RKO (cell line): Measurements from ENCODE around the gene KCNMA1.

Experiments used
- DNase-seq: peaks from one replicate; pipeline ENCODE4 v3.0.0-alpha.2; 2016; ENCODE audit warnings: low spot score

The KCNMA1 gene

DNA sequence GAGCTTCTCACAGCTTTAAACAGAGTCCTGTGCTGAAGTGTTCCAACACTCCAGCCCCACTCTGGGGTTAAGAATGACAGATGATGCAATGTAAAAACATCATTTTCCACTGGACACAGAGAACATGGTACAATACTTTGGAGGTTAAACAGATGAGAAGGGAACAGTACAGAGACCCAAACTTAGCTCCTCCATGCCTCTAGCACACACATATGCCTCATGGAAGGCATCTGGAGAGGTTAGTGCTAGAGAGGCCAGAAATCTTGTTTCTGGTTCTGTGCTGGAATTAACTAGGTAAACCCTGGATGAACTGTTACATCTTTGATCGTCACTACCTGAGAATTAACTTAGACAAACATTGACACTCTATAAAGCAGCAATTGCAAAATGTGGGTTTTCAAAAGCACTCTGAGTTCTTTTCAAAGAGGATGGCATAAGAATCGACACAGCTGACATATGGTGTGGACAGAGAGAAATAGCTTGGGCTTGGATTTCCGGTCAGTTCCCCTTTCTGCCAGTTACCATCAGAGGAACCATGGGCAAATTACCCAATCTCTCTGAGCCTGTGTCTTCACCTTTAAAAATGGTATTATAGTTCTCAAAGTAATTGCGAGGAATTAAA is 81.9 kb downstream of the KCNMA1 start:
- no peak for DNase-seq

DNA sequence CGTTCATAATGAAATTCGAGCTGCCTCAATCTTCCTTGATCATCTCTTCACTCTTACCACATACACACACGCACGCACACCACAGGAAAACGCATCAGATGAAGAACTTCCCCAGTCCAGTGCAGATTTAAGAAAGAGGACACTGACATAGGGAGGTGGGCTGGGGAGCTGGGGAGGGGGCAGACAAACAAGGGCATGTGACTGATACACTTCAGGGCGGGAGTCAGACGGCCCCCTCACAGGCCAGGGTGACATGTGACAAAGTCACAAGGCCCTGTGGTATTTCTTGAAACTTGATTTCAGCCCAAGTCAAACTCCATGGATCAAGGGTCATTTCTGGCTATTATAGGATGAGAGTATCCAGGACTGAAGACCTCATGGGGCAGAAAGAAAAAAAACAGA is 82.6 kb downstream of the KCNMA1 start:
- no peak for DNase-seq

DNA sequence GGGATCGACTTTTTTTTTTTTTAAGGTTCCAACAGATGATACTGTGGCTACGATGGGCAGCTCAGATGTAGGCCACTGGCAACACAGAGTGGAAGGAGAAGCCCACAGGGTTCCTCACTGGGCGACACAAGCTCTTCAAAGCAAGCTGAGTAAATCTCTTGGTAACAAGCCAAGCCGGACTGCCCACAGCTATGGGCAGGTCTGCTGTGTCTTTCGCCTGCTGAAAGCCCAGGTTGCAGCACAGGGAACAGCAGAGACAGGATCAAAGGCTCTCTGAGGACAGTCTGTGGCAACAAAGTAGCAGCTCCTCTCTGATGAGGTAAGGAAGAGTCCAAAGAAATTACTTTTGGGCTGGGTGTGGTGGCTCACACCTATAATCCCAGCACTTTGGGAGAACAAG is 83.6 kb downstream of the KCNMA1 start:
- no peak for DNase-seq

DNA sequence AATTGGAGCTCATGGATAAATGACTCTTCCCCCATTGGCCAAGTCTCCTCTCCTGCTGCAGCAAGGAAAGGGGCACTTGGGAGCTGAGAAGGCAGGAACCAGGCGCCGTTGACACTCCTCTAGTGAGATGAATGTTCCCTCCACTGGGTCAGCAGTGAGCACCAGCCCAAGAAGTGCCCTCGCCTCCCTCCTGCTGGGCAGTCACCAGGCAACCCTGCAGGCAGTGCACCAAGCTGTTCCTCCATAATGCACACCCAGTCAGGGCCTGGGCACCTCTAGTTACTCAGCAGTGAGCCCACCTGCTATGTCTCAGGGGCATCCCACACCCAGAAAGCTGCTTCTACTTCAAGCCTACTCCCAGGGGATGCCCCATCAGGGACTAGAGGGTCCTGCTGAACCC is 84.3 kb downstream of the KCNMA1 start:
- no peak for DNase-seq

DNA sequence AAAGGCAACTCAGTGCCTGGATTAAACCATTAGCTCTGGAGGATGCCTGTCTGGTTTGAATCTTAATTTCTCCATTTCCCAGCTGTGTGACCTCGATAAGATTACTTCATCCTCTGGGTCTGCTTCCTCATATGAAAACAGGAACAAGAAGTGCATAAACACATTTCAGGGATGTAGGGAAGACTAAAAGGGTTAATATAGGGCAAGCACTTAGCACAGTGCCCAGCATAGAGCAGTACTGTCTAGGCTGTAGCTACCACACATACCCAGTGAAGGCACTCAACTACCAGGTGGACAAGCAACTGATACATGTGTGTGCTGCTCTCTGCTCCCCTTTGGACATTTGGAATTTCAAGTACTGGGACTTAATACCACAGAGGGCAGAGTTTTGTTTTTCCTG is 85.4 kb downstream of the KCNMA1 start:
- DNase-seq, result no peak

DNA sequence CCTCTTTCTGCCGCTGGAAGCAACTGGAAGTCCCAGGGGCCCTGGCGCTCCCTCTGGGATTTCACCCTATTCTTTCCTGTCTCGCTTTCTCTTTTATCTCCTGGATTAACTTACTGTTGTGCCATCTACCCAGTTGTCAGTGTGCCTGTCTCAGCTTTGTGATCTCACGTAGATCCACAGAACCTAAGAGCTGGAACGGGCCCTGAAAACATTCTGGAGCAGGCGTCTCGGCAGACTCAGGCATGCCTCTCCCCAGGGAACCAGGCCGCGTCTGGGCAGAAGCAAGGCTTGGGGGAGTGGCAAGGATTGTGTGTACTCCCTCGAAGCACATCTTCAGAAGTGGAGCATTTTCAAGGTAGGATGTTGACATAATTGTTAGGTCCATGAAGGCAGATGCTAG is 87.2 kb downstream of the KCNMA1 start:
- DNase-seq, result no peak

DNA sequence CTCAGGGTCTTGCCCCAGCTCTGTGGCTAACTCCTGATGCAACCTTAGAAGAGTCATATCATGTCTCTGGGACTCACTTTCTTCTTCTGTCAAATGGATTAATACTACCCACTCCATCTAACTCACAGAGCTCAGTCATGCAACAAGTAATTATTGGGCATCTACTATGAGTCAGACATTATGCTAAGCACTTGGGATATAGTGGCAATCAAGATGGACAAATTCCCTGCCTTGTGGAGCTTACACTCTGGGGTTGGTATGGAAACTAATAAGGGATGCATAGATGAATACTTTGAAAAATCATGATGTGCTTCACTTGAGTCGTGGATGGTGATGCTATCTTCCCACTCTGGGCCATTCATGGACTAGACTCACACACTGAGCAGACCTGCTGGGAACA is 88.9 kb downstream of the KCNMA1 start:
- DNase-seq, result no peak

DNA sequence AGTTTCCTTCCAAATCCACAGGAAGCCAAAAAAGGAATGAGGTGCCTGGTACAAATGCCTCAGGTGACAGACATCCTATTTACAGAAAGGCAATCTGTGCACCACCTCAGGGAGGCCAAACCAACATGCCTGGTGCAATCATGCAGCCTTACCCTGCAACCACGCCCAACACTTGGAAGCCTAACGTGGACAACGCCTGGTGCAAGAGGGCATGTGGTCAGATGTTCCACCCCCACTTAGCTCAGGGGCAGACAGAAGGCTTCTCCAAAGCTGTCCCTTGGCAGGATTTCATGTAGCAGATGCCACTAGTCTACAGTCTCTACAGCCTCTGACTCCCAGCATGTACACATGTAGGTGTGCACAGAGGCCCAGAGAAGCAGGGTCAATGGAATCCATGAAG is 89.5 kb downstream of the KCNMA1 start:
- DNase-seq, result no peak

DNA sequence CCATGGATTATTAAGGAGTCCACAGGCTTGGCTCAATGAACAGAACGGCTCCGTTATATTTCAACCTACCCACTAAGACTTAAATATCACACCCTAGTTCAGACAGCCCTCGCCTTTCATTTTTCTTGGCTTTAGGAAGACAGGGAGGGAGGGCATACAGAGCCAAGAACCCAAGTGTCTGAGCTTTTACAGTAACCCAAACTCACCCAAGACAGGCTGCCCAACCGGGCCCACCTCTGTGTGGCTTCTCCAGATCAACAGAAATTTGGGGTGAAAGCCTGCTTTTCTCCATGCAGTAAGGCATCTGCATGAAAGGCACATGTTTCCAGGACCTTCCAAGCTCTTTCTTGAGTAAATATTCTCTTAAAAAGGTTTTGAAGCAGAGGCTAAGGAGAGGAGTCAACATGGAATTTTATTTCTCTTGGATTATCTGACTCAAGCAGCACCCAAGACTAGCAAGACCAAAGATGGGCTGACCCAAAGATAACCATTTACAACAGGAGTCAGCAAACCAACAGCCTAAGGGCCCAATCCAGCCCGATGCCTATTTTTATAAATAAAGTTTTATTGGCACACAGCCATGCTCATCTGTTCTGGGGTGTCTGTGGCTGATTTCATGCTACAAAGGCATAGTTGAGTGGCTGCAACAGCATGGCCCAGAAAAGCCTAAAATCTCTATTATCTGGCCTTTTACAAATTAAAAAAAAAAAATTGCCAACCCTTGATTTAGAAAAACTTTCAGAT is 90.1 kb downstream of the KCNMA1 start:
- DNase-seq, result no peak

DNA sequence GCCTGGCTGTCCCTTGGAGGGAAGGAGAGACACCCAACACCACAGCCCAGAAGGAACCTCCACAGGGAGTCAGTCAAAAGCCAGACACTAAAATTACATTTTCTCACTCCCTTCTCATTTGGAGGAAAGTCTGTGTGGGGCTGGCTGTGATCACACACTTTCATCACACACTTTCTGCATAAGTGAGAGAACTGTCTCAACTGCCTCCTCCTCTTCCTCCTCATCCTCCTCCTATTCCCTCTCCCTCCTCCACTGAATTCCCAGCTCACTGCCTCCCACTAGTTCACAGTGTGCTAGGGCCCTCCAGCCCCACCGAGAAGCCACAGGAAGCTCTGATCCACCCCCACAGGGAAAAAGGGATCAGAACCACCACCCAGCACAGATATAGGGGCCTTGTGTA is 91.6 kb downstream of the KCNMA1 start:
- DNase-seq, result no peak

DNA sequence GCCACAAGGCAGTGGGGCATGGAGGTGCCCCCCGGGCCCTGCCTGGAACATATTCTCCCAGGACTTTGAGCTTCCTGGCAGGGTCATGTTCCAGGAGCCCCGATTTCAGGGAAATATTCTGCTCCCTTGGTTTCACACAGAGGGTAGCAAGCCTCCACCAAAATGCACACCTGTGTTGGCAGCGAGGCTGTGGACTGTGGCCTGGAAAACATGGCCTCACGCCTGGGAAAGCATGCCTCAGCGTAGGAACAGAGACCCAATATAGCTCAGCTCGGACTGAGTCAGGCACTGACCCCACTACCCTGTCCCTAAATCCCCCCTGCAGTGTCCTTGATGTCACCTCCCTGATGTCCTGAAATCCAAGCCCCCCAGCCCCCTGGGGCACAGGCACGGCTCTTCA is 92.0 kb downstream of the KCNMA1 start:
- DNase-seq, result no peak

DNA sequence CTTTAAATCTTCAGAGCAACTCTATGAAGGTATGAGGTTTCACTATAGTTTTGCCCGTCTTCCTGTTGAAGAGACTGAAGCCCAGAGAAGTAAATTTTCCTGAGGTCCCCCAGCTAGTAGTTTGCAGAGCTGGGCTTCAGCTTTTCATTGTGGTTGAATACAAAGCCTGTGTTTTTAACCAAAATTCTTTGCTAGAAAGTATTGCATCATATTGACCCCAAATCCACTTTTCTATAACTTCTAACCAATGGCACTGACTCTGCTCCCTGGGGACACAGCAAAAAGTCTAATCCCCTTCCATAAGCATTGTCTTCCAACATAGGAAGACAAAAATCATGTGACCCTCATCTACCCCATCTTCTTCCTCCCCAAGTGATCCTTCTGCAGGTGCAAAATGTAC is 93.0 kb downstream of the KCNMA1 start:
- no peak for DNase-seq

DNA sequence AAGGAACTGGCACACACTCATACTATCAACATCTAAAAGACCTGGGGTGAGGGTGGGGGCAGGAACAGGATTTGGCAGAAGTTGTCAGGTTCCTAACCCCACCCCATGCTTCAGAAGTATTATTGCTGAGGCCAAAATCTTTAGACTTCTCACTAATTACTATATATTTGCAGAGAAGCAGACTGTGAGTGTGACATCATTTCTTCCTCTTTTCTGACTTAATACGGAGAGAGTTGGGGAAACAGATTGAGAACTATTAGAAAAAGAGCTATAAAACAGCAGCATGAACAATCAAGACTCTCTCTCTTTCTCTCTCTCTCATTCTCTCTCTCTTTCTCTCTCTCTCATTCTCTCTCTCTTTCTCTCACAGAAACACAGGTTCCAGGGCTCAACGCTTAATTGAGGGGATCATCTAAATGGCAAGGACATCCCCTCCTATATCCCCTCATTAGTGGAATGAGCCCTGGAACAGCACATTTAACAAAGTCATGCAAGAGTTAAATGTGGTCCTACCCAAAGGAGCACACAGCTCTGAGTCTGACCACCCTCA is 94.8 kb downstream of the KCNMA1 start:
- no peak for DNase-seq

DNA sequence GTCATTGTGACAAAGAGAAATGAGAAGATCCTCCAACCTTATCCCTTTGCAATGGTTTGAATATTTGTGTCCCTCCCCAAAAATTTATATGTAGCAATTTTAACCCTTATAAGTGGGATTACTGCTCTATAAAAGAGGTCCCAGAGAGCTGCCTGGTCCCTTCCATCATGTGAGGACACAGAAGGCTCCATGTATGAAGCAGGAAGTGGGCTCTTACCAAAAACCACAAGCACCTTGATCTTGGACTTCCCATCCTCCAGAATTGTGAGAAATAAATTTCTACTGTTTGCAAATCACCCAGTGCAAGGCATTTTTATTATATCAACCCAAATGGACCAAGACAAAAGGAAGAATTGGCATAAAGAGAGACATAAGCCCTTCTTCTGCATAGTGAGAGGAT is 95.7 kb downstream of the KCNMA1 start:
- DNase-seq, result no peak

DNA sequence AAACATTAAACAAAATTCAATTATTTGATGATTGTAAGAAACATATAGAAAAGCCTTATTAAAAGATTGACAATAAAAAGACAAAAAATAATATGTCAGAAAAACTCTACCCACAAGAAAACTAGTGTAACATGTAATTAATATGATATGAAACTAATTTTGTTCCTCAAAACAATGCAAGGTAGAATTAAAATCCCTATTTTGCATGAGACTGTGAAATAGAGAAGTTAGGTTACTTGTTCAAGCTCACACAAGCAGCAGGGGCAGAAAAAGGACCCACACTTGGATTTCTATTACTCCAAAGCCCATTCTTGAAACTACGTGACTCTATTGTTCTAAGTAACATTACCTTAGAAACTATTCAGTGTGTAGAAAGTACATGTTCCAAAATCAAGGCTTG is 96.4 kb downstream of the KCNMA1 start:
- no peak for DNase-seq

DNA sequence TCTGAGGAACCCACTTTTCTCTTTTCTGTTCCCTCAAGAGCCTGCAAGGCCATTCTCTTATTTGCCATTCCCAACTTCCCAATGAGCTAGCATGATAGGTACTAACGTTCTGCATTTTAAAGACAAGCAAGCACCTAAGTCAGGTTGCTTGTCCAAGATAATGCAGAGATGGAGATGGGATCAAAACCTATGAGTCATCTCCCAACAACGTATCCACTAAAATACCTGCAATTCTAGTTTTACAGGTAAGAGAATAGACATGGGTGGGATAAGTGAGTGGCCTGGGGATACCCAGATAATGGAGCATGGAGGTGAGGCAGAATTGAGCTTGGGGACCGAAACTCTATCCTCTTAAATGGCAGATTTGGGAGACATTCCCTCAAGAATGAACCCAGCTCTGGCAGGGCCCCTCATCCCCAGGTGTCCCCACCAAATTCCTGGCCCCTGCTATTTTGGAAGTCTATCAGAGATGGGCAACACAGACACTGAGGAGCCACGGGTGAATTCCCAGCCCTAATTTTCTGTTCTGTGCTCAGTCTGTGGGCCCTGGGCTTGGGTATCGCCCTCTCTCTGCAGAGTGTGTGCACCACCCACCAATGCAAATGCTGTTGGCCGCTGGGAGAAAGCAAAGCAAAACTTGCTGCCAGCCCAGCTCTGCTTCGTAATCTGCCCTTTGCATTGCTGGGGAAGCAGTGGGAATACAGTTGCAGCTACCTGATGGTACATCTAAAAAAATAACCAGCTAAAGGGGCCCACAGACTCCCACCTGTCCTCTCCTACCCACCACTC is 98.3 kb downstream of the KCNMA1 start:
- no peak for DNase-seq

DNA sequence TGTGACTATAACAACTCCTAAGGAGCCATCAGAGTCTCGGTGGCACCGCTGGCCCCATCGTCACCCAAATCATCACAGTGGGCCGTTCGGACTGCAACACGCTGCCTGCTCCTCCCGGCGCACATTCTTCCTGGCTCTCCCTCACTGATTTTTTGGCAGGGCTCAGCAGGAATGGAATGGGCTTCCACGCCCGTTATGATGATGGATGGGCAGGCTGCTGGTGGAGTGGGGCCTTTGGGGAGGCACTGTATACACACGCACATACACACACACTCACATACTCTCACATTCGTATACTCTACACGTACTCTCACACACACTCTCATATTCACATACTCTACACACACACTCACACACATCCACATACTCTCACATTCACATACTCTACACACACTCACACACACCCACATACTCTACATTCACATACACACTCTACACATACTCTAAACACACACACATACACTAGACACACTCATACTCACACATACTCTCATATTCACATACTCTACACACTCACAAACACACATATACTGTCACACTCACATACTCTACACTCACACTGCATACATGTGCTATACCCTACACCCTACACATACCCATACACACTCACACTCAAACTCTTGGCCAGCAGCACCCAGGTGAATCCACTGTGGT is 99.8 kb downstream of the KCNMA1 start:
- no peak for DNase-seq

DNA sequence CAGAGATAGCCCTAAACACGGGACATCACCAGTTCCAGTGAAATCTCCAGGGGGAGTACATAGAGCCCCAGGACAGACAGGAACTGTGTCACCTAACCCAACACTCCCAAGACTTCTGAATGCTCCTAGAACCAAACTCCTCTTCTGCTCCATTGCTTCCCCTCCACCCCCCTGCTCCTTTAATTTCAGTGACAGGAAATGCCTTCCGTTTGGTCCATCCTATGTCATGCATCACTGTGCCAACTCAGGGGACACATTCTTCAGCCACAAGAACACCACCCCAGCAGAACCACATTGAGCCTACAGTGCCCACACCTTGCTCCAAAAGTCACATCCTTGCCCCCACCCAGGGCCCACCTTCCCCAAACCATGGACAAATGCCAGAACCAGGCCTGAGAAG is 100.5 kb downstream of the KCNMA1 start:
- no peak for DNase-seq

DNA sequence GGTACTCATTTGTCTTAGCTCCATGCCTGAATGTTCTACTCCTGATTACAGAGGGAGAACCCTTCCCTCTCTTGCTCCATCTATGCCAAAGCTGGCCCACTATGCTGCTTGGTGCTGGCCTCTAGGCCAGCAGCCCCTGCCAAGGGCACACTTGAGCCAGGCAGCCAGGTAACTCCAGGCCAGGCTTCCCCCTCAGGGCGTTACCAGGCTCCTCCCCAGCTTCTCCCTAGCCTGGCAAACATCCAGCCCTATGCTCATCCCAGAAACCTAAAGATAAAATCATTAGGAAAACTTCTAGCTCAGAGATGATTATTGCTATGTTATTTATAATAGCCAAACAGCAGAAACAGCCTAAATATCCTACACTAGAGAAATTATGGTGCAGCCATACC is 103.7 kb downstream of the KCNMA1 start:
- DNase-seq, result no peak

DNA sequence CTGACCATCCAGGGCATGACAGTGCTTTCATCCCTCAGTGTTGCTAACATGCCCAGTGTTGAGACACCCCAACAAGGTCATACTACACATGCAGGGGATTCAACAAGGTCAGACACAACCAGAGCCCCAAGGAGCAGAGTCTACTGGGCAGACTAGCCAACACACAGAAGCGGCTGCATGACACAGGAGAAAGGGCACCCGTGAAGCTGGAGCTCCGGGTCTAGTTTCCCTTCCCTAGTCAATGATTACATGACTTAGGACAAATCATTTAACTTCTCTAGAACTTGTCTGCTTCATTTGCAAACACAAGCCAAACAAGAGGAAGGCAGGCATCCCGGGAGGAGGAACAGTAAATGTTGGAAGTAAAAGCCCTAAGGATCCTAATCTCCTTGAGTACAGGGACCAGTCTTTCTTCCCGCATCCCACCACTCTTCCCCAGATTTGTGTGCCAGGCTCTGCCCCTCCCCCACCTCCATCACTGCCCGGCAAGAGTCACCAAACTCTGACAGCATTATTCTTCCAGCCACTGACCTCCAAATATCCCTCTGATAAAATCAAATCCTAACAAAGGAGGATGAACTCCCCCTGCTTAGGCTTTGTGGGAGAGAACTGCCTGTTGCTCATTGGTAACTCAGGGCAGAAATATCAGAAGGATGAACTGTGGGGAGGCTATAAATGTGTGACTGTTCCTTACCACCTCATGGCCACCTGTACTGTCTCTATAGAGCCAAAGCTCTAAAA is 104.3 kb downstream of the KCNMA1 start:
- no peak for DNase-seq

DNA sequence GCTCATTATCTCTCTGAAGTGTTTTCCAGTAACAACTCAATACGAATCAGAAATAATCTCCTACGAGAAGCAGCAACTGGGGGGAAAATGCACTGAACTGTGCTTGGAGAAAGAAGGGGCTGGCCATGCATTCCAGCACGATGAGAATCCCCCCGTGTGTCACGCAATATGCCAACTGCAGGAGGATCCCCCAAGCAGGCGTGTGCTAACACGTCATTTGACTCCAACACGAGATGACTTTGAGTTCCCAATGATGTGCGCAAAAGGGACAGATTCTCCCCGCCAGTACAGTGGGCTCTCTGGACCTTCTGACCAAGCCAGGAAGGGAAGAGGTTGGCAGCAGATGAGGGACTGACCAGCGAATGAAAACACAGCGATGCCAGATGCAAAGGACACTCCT is 105.5 kb downstream of the KCNMA1 start:
- DNase-seq, result no peak
